Mammary epithelial cell (primary cell): Measurements from ENCODE around the gene CCDC50.

Source experiments
- CTCF ChIP-seq, 2 donors: IDR thresholded peaks in 1 of 2; conservative IDR thresholded peaks in 1 of 2; 2 replicates each; pipeline ENCODE4 v1.5.1; 2011 to 2012; ENCODE audit warnings: inconsistent platforms in 2 of 2, low read length in 2 of 2, mild to moderate bottlenecking in 2 of 2, control low read depth in 1 of 2, low read depth in 1 of 2; ENCODE audit not compliant: insufficient read depth in 1 of 2; ENCODE audit errors: extremely low read depth in 1 of 2
- EZH2 ChIP-seq: IDR thresholded peaks from 2 replicates; pipeline ENCODE4 v1.6.1; 2012; ENCODE audit warnings: low read length, inconsistent platforms, borderline replicate concordance

DNA sequence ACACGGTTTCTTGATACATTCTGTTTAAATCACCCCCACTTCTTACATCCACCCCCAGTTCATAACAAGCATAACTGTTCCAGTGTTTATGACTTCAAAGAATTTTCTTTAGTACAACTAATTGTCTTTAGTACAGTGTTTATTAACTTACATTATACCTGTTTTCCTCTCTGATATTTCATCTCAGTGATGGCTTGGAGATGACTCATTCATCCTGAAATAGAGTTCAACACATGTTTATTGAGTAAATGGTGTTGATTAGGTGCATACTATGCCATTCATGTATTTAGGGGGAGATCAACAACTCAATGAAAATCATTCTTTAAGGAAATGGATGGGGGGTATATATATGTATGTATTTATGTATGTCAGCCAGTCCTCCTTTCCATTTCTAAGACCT lies 22.8 kb downstream of the CCDC50 start:
- TF ChIP-seq CTCF (conservative IDR thresholded peaks at IDR 0.05 in 1 of 2, IDR thresholded peaks at IDR 0.05 in 1 of 2; ENCODE audit: extremely low read depth in 1 of 2, insufficient read depth in 1 of 2, low read depth in 1 of 2, low read length in 2 of 2) (no peak), EZH2 (no peak)
